ENCODE results near the gene NAB1. TPM values are rescaled to one million over a fixed set of nuclear protein-coding genes. Genes with fewer than 3 reads are reported as not detected.

Gene NAB1
- polyA plus RNA-seq, 1 of the 3 experiments (the other 2 are of a cell fraction): 9.7 TPM

- TF ChIP-seq REST (IDR thresholded peaks at IDR 0.05; ENCODE audit: low read depth, low read length) (no peak), FOXJ3 (CRISPR knock-in tag; IDR thresholded peaks at IDR 0.05) (no peak)
Measured at GRCh38 chr2:190649798-190650390, 1.0 kb downstream of the NAB1 start (continued).

GRCh38 chr2:190651413-190651812 lies 2.5 kb downstream of the NAB1 start:
- POLR2A ChIA-PET: no interaction called here
- Histone ChIP-seq H3F3A (replicated peaks; ENCODE audit: insufficient read depth) (peaks cover 18% of the 10 kb centered on the region), H3K36me3 (replicated peaks in 1 of 2; ENCODE audit: control insufficient read depth in 1 of 2, insufficient read depth in 2 of 2, low read length in 1 of 2) (no peaks in the 10 kb centered on the region), H3K9ac (no peak overlapping the region), H3K27ac (ENCODE audit: low read depth in 2 of 2, low read length in 1 of 2) (no peak overlapping the region), H4K20me1 (ENCODE audit: insufficient read depth) (peaks cover 5% of the 10 kb centered on the region; the same call in 1 of the 2 replicates), H3K79me2 (ENCODE audit: insufficient read depth) (peaks cover 58% of the 10 kb centered on the region), H3K27me3 (ENCODE audit: insufficient read depth) (no peaks in the 10 kb centered on the region), H3K9me2 (no peaks in the 10 kb centered on the region), H3K4me1 (ENCODE audit: control insufficient read depth in 1 of 2, insufficient read depth in 2 of 2, low read depth in 1 of 2, low read length in 1 of 2) (peaks cover 14 to 15% of the 10 kb centered on the region in 2 experiments; a peak in 3 of 4 replicates), H3K4me2 (no peak overlapping the region), H3K9me3 (no peaks in the 10 kb centered on the region), H2AFZ (ENCODE audit: low read depth) (no peak overlapping the region), H3K4me3 (ENCODE audit: low read depth in 2 of 2, low read length in 1 of 2) (no peak overlapping the region)
- TF ChIP-seq IRF3 (IDR thresholded peaks at IDR 0.05; ENCODE audit: low read depth, low read length): no peak
- no peak for TF ChIP-seq YY1 (IDR thresholded peaks at IDR 0.05; ENCODE audit: low read depth)
- TF ChIP-seq POLR2AphosphoS5 (IDR thresholded peaks at IDR 0.05; ENCODE audit: low read depth, low read length): no peak
- TF ChIP-seq TCF12 (IDR thresholded peaks at IDR 0.05): no peak
- no peak for TF ChIP-seq SIN3A (IDR thresholded peaks at IDR 0.05; ENCODE audit: borderline replicate concordance, low read depth, low read length)
- TF ChIP-seq GATA2 (CRISPR knock-in tag; IDR thresholded peaks at IDR 0.05): no peak
- no peak for TF ChIP-seq RCOR1 (IDR thresholded peaks at IDR 0.05; ENCODE audit: low read length)
- no peak for TF ChIP-seq RFX5 (IDR thresholded peaks at IDR 0.05; ENCODE audit: low read length)
- no peak for TF ChIP-seq NFIC (IDR thresholded peaks at IDR 0.05; ENCODE audit: borderline replicate concordance)
- CTCF ChIA-PET: interaction anchor here (1.0 to 1.6 kb wide), 3 partner anchors 15 to 29 kb away, joined by 3 to 4 read pairs (median 3); no protein-coding TSS in a partner anchor
- DNase-seq: no peak
- 81% methylated on average over 2 of the region's 2 CpGs for WGBS (ENCODE audit: low lambda C conversion rate)

Data from SK-N-SH (cell line).